ELF-1 (cell line): Measurements from ENCODE around the gene LBR.
"Not testable (repeated sequence)": the region's sequence is repeated elsewhere in the genome, so short reads cannot be mapped to it uniquely, and the experiment has no call there.

ENCODE experiments used
- DNase-seq: peaks from one replicate; pipeline ENCODE4 v3.0.0-alpha.2; 2016; ENCODE audit warnings: low read depth, low spot score

LBR gene

GRCh38 chr1:225423518-225423855, 4.4 kb downstream of the LBR start:
- peak; percentile 20 for DNase-seq

DNA sequence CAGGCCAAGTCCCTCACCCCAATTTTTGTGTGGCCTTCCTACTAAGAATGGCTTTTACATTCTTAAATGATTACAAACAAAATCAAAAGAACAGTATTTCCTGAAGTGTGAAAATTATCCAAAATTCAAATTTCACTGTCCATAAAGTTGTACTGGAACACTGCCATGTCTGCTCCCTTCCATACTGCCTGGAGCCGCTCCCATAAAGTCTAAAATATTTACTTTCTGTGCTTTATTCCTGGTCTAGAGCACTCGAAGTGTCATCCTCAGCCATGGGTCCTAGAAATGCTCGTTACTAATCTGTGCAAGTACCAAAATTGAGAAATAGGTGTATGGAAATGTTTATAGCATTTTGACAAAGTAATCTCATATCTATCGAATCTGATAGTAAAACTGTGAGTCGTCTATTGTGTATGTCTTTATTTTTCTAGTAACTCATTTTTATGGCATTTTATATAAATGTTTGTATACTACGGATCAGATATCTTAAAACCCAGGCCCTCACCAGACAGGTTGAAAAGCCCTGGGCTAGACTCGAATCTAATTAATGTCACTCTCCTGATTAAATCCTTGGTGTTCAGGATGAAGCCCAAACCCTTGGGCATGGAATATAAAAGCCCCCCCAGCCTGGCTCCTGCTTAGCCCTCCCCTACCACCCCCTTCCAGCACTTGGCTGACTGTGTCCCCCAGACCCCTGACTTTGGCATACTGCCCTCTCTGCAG, 4.9 kb downstream of the LBR start:
- DNase-seq, result no peak

GRCh38 chr1:225422031-225422605, 5.7 kb downstream of the LBR start:
- no peak for DNase-seq

GRCh38 chr1:225418598-225418997, 9.2 kb downstream of the LBR start:
- DNase-seq, result peak; percentile 37

GRCh38 chr1:225418059-225418458, 9.8 kb downstream of the LBR start:
- DNase-seq, result no peak

GRCh38 chr1:225415967-225416745, 11.7 kb downstream of the LBR start:
- DNase-seq, result no peak

GRCh38 chr1:225415307-225415706, 12.5 kb downstream of the LBR start:
- DNase-seq, result no peak

DNA sequence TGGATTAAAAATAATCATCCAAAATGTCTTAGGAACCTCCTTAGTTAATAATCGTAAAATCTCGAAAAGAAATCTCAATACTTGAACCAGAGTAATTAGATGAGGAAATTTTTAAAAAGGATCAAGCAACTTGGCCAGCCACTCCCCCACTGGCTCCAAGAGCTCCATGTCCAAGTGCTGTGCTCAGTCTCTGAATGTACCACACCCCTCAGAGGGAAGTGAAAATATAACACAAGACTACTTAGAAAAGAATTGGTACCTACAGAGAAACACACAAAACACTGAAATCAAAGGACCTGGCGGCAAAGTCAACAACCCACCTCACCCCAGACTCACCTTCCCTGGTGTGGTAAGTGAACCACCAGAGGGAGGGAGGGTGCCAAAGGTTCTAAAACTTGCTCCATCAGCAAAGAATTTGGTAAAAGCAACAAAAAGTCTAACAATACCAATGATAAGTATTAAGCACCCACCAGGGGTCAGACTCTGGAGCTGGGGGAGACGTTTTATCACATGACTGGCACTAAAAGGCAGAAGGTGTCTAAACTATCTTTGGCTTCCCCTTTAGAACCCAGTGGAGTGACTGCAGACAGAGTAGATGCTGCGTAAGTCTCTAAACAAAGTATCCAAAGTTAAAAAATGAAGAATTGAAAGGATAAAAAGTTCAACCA, 14.0 kb downstream of the LBR start:
- DNase-seq, result no peak

GRCh38 chr1:225412803-225413351, 15.0 kb downstream of the LBR start:
- DNase-seq, result no peak

- DNase-seq, result no peak
These were observed 15.5 kb downstream of the LBR start for GRCh38 chr1:225412321-225412720.

DNA sequence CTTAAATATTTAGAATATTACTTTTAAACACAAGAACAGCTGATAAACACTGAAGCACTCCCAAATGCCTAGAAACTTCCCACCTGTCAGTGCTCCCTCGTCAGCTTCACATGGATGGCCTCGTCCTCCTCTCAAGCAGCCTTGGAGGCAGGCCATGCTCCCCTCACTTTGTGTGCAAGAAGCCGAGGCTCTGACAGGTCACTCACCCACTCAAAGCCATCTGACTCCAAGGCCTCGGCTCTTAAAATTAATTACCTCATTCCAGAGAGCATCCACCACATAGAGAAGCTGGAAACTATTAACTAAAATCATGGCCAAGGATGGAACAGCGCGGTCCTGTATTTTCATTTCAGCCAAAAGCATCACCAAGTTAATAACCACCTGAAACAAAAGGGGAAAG, 17.8 kb downstream of the LBR start:
- DNase-seq, result no peak

DNA sequence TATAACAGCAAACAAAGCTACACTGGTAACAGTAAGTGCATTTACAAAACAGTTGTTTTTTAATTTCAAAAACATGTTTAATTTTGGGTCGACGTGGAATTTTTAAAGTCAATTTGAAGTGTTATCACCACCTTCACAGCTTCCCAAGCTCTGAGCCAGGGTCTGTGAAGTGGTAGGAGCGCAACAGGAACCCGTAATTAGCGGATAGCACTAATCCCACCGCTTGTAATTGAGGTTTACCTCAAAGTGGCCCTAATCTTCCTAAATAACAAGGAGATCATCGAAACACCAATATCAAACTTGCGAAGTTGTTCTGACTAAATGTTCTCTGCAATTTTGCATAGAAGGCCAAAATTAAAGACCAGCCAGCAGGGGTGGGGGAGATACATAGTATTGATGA, 18.8 kb downstream of the LBR start:
- no peak for DNase-seq

DNA sequence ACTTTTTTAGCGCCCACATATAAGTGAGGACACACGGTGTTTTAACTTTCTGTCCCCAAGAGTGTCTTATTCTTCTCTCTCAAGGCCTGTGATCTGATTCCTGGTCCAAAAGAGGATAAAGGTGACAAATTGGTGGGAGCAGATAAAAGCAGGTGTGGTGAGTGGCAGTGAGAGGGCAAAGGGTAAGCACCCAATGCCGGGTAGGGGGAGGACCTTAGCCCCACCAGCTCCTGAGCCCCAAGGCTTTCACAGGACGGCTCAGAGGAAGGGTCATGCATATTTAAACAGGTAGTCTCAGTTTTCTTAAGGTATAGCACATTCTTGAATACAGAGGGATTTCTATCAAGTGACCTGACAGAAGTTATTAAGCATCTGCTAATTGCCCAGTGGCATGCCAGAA, 19.6 kb downstream of the LBR start:
- no peak for DNase-seq

GRCh38 chr1:225407755-225408154, 20.1 kb downstream of the LBR start:
- no peak for DNase-seq

DNA sequence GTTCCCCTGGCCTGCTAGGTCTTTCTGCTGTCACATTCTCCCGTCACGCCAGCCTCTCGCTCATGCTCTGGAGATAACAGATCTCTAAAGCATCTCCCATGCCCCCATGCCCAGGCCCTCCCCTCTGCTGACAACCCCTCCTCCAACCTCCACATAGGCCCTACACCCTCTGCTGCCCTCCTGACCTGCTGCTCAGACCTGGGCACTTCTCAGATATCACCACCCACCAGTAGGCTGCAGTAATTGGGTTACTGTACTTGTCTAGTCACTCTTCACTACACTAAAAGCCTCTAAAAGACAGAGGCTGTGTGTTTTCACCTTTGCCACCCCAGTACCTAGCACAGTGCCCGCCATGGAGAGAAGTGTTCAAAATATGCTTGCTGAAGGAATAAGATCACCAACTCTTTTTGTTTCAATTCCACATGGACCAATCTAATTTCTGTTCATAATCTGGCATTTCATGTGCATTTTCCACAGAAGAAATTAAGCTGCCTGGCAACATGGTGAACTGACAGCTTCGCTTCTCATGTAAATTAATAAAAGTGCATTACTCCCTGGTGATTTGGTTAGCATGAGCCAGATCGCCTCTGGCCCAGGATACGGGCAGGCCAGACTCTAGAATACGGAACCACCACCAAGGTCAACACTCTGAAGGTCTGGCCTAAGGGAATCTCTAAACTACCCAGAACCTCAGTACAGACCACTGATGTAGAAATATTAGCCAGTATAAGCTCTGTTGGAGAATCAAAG, 20.7 kb downstream of the LBR start:
- DNase-seq, result no peak

- no peak for DNase-seq
These were observed 26.9 kb downstream of the LBR start for GRCh38 chr1:225400968-225401367.

GRCh38 chr1:225396357-225396756, 31.5 kb downstream of the LBR start:
- no peak for DNase-seq

DNA sequence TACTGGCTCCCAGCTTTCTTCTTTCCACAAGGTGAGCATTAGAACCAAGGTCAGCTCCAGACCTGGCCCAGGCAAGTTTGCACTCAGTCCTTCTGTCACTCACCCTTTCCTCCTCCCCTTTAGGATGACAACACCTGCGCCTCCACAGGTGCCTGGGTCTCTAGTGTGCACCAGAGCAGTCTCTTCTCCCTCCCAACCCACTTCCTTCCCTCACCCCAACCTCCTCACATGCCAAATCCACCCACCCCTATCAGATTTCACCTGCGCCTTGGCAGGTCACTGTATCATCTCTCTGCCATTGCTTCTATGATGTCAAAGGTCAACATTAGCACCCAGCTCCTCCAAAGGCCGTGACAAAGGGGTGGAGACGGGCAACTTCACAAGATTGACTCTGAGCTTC, 38.0 kb downstream of the LBR start:
- no peak for DNase-seq

DNA sequence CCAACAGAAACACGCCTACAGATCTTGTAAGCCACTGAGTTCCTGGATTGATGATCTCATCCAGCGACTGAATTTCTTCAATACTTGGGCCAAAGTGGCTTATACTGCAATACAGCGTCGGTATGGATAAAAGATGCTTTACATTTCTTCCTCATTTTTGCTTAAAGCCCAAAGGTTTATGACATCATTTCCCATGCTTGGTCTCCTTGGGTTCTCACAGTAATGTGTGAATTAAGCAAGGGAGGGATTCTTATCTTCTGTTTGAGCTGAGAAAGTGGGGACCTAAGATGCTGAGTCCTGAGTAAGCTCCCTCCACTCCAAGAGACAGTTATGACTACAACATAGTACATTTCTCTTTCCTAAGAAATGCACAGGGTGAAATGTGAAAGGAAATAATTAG, 39.5 kb downstream of the LBR start:
- no peak for DNase-seq

DNA sequence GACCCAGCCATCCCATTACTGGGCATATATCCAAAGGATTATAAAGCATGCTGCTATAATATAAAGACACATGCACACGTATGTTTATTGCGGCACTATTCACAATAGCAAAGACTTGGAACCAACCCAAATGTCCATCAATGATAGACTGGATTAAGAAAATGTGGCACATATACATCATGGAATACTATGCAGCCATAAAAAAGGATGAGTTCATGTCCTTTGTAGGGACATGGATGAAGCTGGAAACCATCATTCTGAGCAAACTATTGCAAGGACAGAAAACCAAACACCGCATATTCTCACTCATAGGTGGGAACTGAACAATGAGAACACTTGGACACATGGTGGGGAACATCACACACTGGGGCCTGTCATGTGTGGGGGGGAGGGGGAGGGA, 41.0 kb downstream of the LBR start:
- not testable (repeated sequence) for DNase-seq

- no peak for DNase-seq
These were observed 47.1 kb downstream of the LBR start for GRCh38 chr1:225380691-225381090.
